GM18520 (cell line): ENCODE data around the gene PPP1R27.

Experiments
- ATAC-seq: cut with Tn5 transposase; IDR thresholded peaks from one replicate; pipeline ENCODE4 v1.9.1; 2021; ENCODE audit not compliant: unreplicated experiment

PPP1R27 gene

GRCh38 chr17:81834831-81835267 is at the start of gene PPP1R27:
Gene PPP1R27, minus strand, starts transcription at chr17:81835050. Its CDS starts 97 bp downstream, at chr17:81834953.
- ATAC-seq = no peak

- ATAC-seq = no peak
Observed at GRCh38 chr17:81884520-81884919, 49.7 kb upstream of the PPP1R27 start.

GRCh38 chr17:81879121-81879520 is 44.3 kb upstream of the PPP1R27 start:
- no peak for ATAC-seq

- no peak for ATAC-seq
Observed at GRCh38 chr17:81878294-81878693, 43.4 kb upstream of the PPP1R27 start.

GRCh38 chr17:81877569-81877968 is 42.7 kb upstream of the PPP1R27 start:
- ATAC-seq = no peak

- peak; percentile 36 for ATAC-seq
Observed at GRCh38 chr17:81871387-81872230, 36.8 kb upstream of the PPP1R27 start.

- no peak for ATAC-seq
Observed at GRCh38 chr17:81870981-81871386, 36.1 kb upstream of the PPP1R27 start, which contains the start of gene ARHGDIA. Gene ARHGDIA, minus strand, starts transcription at chr17:81871337. Its CDS starts 1,407 bp downstream, at chr17:81869930.

GRCh38 chr17:81870131-81870980 is 35.5 kb upstream of the PPP1R27 start:
- ATAC-seq = no peak

- ATAC-seq = no peak
Observed at GRCh38 chr17:81869221-81870130, 34.6 kb upstream of the PPP1R27 start.

- ATAC-seq = no peak
Observed at GRCh38 chr17:81868674-81869220, 33.9 kb upstream of the PPP1R27 start.

- ATAC-seq = no peak
Observed at GRCh38 chr17:81867991-81868673, 33.3 kb upstream of the PPP1R27 start.

GRCh38 chr17:81867170-81867990 is 32.5 kb upstream of the PPP1R27 start:
- no peak for ATAC-seq

- ATAC-seq = no peak
Observed at GRCh38 chr17:81866440-81867169, 31.8 kb upstream of the PPP1R27 start.

- ATAC-seq = no peak
Observed at GRCh38 chr17:81865733-81866439, 31.0 kb upstream of the PPP1R27 start.

GRCh38 chr17:81865358-81865732 is 30.5 kb upstream of the PPP1R27 start:
- ATAC-seq = no peak

- ATAC-seq = no peak
Observed at GRCh38 chr17:81863833-81864768, 29.3 kb upstream of the PPP1R27 start.
